ENCODE results near the gene PAFAH1B1.

PAFAH1B1 gene

DNA sequence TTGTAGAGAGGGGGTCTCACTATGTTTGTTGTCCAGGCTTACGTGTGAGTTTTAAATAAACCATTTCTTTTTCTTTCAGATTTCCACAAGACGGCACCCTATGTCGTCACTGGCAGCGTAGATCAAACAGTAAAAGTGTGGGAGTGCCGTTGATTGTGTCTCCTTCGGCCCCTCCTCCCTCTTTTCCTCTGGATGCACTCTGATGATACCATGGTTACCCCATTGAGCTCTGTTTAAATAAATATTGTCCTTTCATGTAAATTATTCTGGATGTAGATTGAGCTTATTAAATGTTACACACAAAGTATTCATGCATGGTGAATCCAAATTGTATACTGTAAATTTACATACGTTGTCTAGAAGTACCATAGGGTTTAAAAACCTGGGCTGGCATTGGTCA lies 88.2 kb downstream of the PAFAH1B1 start:
- TF ChIP-seq ZFX (IDR thresholded peaks at IDR 0.05) (no peak), CTCF (conservative IDR thresholded peaks at IDR 0.05) (no peak)
- H3K27ac ChIP-seq: no peak overlapping the region

DNA sequence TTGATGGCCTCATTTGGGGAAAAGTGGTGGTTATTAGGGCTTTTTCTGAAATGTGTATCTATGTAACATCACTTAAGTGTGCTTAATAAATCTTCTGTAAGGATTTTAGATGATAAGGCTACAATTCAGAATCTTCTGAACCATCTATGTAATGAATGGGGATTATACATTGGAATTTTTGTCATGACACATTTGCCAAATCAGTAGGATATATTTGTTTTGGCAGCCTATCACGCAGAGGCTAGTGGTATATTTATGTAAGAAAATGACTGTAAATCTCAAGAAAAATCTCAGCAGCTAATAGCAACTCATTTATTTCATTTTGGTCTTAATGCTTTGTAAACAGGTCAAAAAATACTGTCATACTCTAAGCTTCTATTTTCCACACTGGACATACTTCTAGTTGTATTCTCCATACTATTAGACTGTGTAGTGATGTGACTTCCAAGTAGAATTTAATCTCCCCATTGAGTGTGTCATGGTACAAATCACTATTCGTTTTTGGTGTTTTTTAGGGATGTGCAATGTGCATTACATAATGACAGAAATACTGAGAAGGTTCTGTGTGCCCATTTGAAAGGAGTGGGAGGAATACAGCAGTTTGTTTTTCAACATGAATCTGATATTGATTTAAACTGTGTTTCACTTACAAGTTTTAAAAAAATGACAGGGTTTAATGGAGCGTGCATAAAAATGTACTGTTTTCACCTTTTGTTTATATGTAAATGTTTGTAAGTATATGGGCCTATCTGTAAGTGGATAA lies 88.9 kb downstream of the PAFAH1B1 start:
- TF ChIP-seq ZFX (IDR thresholded peaks at IDR 0.05): no peak
- no peak for TF ChIP-seq CTCF (conservative IDR thresholded peaks at IDR 0.05)
- H3K27ac ChIP-seq: no peak overlapping the region

- 0 out of 2 replicates have a peak overlapping the region, but pooled peaks have one; percentile 1 for H3K27ac ChIP-seq
- TF ChIP-seq CTCF (conservative IDR thresholded peaks at IDR 0.05): no peak
- no peak for TF ChIP-seq ZFX (IDR thresholded peaks at IDR 0.05)
Observed at GRCh38 chr17:2683912-2684311, 90.5 kb downstream of the PAFAH1B1 start.

GRCh38 chr17:2684549-2684948 lies 91.1 kb downstream of the PAFAH1B1 start:
- 0 out of 2 replicates have a peak overlapping the region, but pooled peaks have one; percentile 1 for H3K27ac ChIP-seq
- no peak for TF ChIP-seq ZFX (IDR thresholded peaks at IDR 0.05)
- TF ChIP-seq CTCF (conservative IDR thresholded peaks at IDR 0.05): no peak

- no peak overlapping the region for H3K27ac ChIP-seq
- no peak for TF ChIP-seq CTCF (conservative IDR thresholded peaks at IDR 0.05)
- TF ChIP-seq ZFX (IDR thresholded peaks at IDR 0.05): no peak
Observed at GRCh38 chr17:2685696-2686095, 92.2 kb downstream of the PAFAH1B1 start.

- H3K27ac ChIP-seq: peak overlapping the region; percentile 5
- TF ChIP-seq CTCF (conservative IDR thresholded peaks at IDR 0.05): no peak
- no peak for TF ChIP-seq ZFX (IDR thresholded peaks at IDR 0.05)
Observed at GRCh38 chr17:2687074-2687418, 93.6 kb downstream of the PAFAH1B1 start.

DNA sequence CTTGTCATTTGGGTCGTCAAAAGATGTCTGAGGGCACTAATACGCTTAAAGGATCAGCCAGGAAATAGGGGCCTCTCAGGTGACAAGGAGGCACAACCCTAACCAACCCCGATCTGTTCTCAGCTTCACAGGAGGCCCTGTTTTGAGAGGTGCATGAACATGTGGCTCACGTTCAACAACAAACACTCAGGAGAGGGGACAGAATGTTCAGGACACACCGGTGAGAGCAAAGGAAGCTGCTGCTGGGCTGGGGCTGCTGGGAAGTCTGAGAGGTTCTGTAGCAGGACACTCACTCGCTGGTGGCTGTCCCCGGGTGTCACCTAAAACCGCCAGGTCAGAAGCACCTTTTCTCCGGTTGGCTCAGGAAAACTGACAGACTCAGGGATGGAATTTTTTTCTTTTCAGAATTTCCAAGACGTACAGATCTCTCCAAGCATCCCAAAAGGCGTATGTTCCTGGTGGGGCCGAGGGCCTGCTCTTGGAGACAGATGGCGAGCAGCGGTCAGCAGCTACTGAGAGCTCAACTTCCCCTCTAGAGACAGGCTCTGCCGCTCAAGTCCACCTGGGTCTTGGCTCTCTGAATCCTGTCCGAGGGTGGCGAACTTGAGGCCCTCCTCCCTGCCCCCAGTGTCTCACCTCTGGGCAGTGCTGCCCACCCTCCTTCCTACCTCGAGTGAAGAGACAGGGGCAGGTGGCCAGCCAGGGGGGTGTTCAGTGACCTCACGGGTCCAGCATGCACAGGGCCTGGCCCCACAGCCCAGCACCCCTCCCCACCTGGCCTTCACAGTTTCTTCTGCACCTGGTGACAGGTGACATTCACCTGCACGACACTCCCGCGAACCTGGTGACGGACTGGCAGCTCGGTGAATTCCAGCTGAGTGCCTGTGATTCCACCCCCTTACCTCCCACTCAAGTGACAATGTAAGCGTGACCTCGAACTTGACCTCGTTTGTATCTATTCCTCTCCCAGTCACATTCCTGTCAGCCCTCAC lies 95.2 kb downstream of the PAFAH1B1 start:
- TF ChIP-seq ZFX (IDR thresholded peaks at IDR 0.05): no peak
- no peak for TF ChIP-seq CTCF (conservative IDR thresholded peaks at IDR 0.05)
- no peak overlapping the region for H3K27ac ChIP-seq

Measured in C4-2B (cell line).